Colonic mucosa (tissue), 4 donors: ENCODE results near the gene COPS9. TPM values are rescaled to one million over a fixed set of nuclear protein-coding genes. Genes with fewer than 3 reads are reported as not detected.

Experiments
- DNase-seq: peaks from one replicate; pipeline ENCODE4 v3.0.0-alpha.2; 2020
- H3K27ac ChIP-seq: fragments of 200-600 bp; one replicate; pipeline ENCODE4 v1.8.0; 2021
- H3K27me3 ChIP-seq: fragments of 200-600 bp; one replicate; pipeline ENCODE4 v1.8.0; 2021
- H3K36me3 ChIP-seq: fragments of 200-600 bp; one replicate; pipeline ENCODE4 v1.8.0; 2021
- H3K4me1 ChIP-seq: fragments of 200-600 bp; one replicate; pipeline ENCODE4 v1.8.0; 2021; ENCODE audit warnings: mild to moderate bottlenecking
- H3K4me3 ChIP-seq: fragments of 200-600 bp; one replicate; pipeline ENCODE4 v1.8.0; 2021
- H3K9ac ChIP-seq, 2 donors: one replicate each; pipeline ENCODE4 v1.7.0; 2013; ENCODE audit warnings: control low read depth in 2 of 2, low read depth in 2 of 2, low read length in 2 of 2
- H3K9me3 ChIP-seq: fragments of 200-600 bp; one replicate; pipeline ENCODE4 v1.8.0; 2021
- CTCF ChIP-seq: fragments of 200-600 bp; IDR thresholded peaks from one replicate; pipeline ENCODE4 v1.8.0; 2022; ENCODE audit warnings: antibody characterized with exemption, mild to moderate bottlenecking
- intact Hi-C: fragments of 100-400 bp; cut with DNase I; formaldehyde crosslinking; loops from one replicate; pipeline ENCODE4 v1.14.1; 2022
- total RNA-seq, 2 donors: library from RNA; stranded (reverse); fragmentation: NEBNext Ultra II Directional in 1 of 2; extraction: Animal tissue kit (Norgen Biotek cat#: 25700) in 1 of 2; gene quantifications; one replicate each; pipeline ENCODE4 v1.2.1, GENCODE V29; 2021
- donor health status: healthy.
- donor health status: DM: no; HTN: no; CAD: no.
- donor health status: DM: no; HTN: no; CAD: no.

The COPS9 gene
- total RNA-seq, 2 donors from 2014 or later = 119 to 169 TPM

GRCh38 chr2:240142859-240143258 lies 6.8 kb upstream of the COPS9 start:
- no peaks in the 10 kb centered on the region for H3K9me3 ChIP-seq
- intact Hi-C loops = loop anchor here (10.0 kb wide), 1 partner anchor 1108 kb away; no protein-coding TSS in a partner anchor
- no peaks in the 10 kb centered on the region for H3K4me1 ChIP-seq
- DNase-seq = no peak
- H3K36me3 ChIP-seq = no peaks in the 10 kb centered on the region
- no peak overlapping the region for H3K4me3 ChIP-seq
- H3K9ac ChIP-seq = no peak overlapping the region
- H3K27me3 ChIP-seq = no peaks in the 10 kb centered on the region
- no peak for TF ChIP-seq CTCF
- no peak overlapping the region for H3K27ac ChIP-seq

- no peak for TF ChIP-seq CTCF
- H3K4me1 ChIP-seq = no peaks in the 10 kb centered on the region
- H3K27me3 ChIP-seq = no peaks in the 10 kb centered on the region
- no peaks in the 10 kb centered on the region for H3K36me3 ChIP-seq
- no peak overlapping the region for H3K4me3 ChIP-seq
- no peaks in the 10 kb centered on the region for H3K9me3 ChIP-seq
- no peak for DNase-seq
- no peak overlapping the region for H3K9ac ChIP-seq
- no peak overlapping the region for H3K27ac ChIP-seq
- intact Hi-C loops = loop anchor here (10.0 kb wide), 1 partner anchor 1108 kb away; no protein-coding TSS in a partner anchor
Measured at GRCh38 chr2:240142256-240142775, 6.2 kb upstream of the COPS9 start.

GRCh38 chr2:240141736-240142135 lies 5.6 kb upstream of the COPS9 start:
- no peaks in the 10 kb centered on the region for H3K4me1 ChIP-seq
- no peak for TF ChIP-seq CTCF
- H3K27me3 ChIP-seq = no peaks in the 10 kb centered on the region
- no peak overlapping the region for H3K9ac ChIP-seq
- H3K9me3 ChIP-seq = no peaks in the 10 kb centered on the region
- DNase-seq = no peak
- intact Hi-C loops = loop anchor here (10.0 kb wide), 1 partner anchor 1107 kb away; no protein-coding TSS in a partner anchor
- no peak overlapping the region for H3K4me3 ChIP-seq
- no peak overlapping the region for H3K27ac ChIP-seq
- no peaks in the 10 kb centered on the region for H3K36me3 ChIP-seq

DNA sequence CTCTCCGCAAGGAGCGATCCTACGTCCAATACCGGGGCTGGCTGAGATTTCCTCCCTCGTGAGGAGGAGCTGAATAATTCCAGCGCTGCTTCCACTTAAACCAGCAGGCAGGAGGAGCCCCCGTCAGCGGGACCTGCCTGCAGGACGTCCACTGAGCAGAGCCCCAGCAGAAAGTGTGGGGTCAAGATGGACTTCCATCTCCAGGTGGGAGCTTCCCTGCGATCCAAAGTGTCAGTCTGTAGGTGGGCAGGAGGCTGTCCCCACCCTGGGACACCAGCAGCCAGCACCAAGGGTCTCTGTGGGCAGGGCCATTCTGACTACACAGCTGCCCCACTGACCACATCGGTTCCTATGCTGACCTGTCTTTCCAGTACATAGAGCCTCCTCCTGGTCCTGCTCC lies 4.8 kb upstream of the COPS9 start:
- H3K27me3 ChIP-seq = no peaks in the 10 kb centered on the region
- H3K4me1 ChIP-seq = no peaks in the 10 kb centered on the region
- no peak overlapping the region for H3K9ac ChIP-seq
- intact Hi-C loops = loop anchor here (10.0 kb wide), 1 partner anchor 1106 kb away; no protein-coding TSS in a partner anchor
- no peak overlapping the region for H3K4me3 ChIP-seq
- no peak overlapping the region for H3K27ac ChIP-seq
- H3K36me3 ChIP-seq = no peaks in the 10 kb centered on the region
- TF ChIP-seq CTCF = no peak
- no peaks in the 10 kb centered on the region for H3K9me3 ChIP-seq
- DNase-seq = no peak

GRCh38 chr2:240140511-240140910 lies 4.4 kb upstream of the COPS9 start, which contains the start of gene OTOS:
TSS of gene OTOS (minus strand) at chr2:240140658. CDS start at chr2:240140326, 332 bp downstream.
- DNase-seq = no peak
- no peaks in the 10 kb centered on the region for H3K9me3 ChIP-seq
- H3K27ac ChIP-seq = no peak within 1 kb of the TSS
- TF ChIP-seq CTCF = no peak
- H3K27me3 ChIP-seq = no peaks in the 10 kb centered on the region
- no peak within 1 kb of the TSS for H3K4me3 ChIP-seq
- H3K9ac ChIP-seq = no peak within 1 kb of the TSS
- H3K4me1 ChIP-seq = no peaks in the 10 kb centered on the region
- intact Hi-C loops = loop anchor here (10.0 kb wide), 1 partner anchor 1106 kb away; no protein-coding TSS in a partner anchor
- no peaks in the 10 kb centered on the region for H3K36me3 ChIP-seq
